HuH-7 (cell line): Measurements from ENCODE around the gene METTL1.

ENCODE experiments used
- DNase-seq: peaks from one replicate; pipeline ENCODE4 v3.0.0; 2011; ENCODE audit warnings: low spot score

The METTL1 gene

GRCh38 chr12:57767305-57767698 lies 4.6 kb downstream of the METTL1 start:
- no peak for DNase-seq

- no peak for DNase-seq
Observed at GRCh38 chr12:57766464-57767304, 5.2 kb downstream of the METTL1 start, which contains the start of gene CYP27B1. Gene CYP27B1 (minus strand): TSS chr12:57767078. CDS start chr12:57767041, 37 bp downstream.

GRCh38 chr12:57765698-57766463 lies 6.0 kb downstream of the METTL1 start:
- no peak for DNase-seq

GRCh38 chr12:57765003-57765697 lies 6.8 kb downstream of the METTL1 start:
- peak; percentile 69 for DNase-seq

GRCh38 chr12:57764662-57765002 lies 7.3 kb downstream of the METTL1 start:
- DNase-seq: no peak

GRCh38 chr12:57763881-57764661 lies 7.8 kb downstream of the METTL1 start:
- no peak for DNase-seq

GRCh38 chr12:57762463-57762862 lies 9.4 kb downstream of the METTL1 start:
- no peak for DNase-seq

- no peak for DNase-seq
Observed at GRCh38 chr12:57761391-57761998, 10.4 kb downstream of the METTL1 start.

- no peak for DNase-seq
Observed at GRCh38 chr12:57760347-57760982, 11.4 kb downstream of the METTL1 start.

GRCh38 chr12:57759360-57759980 lies 12.4 kb downstream of the METTL1 start:
- peak; percentile 82 for DNase-seq

GRCh38 chr12:57758552-57759359 lies 13.1 kb downstream of the METTL1 start:
- no peak for DNase-seq

GRCh38 chr12:57757771-57758170 lies 14.1 kb downstream of the METTL1 start:
- no peak for DNase-seq

GRCh38 chr12:57756406-57757341 lies 15.2 kb downstream of the METTL1 start:
- peak; percentile 97 for DNase-seq

GRCh38 chr12:57755454-57756372 lies 16.2 kb downstream of the METTL1 start:
- peak; percentile 62 for DNase-seq

GRCh38 chr12:57755194-57755453 lies 16.8 kb downstream of the METTL1 start:
- DNase-seq: no peak

- DNase-seq: peak; percentile 88
Observed at GRCh38 chr12:57754411-57755193, 17.3 kb downstream of the METTL1 start, which contains the start of gene MARCHF9. Gene MARCHF9 (plus strand): TSS chr12:57755103. CDS start chr12:57755529, 426 bp downstream.
